Fibroblast of skin of right biceps (primary cell): ENCODE measurements around the gene MGST1.

Source experiments
- DNase-seq: peaks from one replicate; pipeline ENCODE4 v3.0.0-alpha.2; 2013

Gene MGST1

GRCh38 chr12:16347391-16348298, at the start of gene MGST1:
Gene MGST1 (plus strand): TSS chr12:16347645. CDS start chr12:16354253, 6,608 bp downstream.
- peak; percentile 62 for DNase-seq

DNA sequence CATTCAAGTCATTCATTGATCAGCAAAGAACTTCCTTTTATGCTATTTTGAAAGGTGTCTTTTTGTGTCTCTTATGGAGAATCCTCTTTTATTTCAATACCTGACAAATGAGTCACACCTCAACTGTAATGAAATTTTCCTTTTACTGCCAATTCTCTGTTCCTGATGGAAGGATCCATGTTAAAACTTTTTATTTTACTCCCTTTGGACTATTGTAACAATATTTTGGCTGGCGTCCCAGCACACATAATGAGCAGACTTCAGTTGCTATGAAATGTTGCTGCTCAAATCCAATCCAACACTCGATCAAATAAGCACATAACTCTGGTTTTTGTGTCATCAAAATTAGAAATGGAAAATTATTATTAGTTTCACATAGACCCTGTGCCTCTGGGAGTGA, 48.0 kb upstream of the MGST1 start:
- DNase-seq, result peak; percentile 54

DNA sequence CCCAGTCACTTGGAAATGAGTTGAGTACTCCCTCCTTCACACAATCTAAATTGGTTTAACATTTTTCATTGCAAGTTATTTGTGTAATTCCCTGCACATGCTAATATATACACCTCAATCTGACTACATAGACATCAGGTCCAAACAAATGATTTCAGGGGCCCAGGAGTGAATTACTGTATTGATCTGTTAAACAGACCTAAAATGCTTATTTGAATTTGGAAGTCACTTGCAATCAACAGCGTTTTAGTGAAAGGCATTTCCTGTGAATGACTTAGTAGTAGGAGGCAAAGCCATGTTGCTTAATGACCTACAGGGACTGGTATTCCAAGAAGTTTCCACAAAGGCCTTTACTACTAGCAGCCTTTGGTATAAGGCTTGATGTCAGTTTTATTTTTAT, 47.3 kb upstream of the MGST1 start:
- DNase-seq, result peak; percentile 30

GRCh38 chr12:16300736-16301135, 46.7 kb upstream of the MGST1 start:
- peak; percentile 22 for DNase-seq

- DNase-seq, result no peak
Observed at GRCh38 chr12:16303939-16304338, 43.5 kb upstream of the MGST1 start.

- DNase-seq, result no peak
Observed at GRCh38 chr12:16307856-16308475, 39.5 kb upstream of the MGST1 start.

- no peak for DNase-seq
Observed at GRCh38 chr12:16310934-16311333, 36.5 kb upstream of the MGST1 start.

- peak; percentile 55 for DNase-seq
Observed at GRCh38 chr12:16323010-16323409, 24.4 kb upstream of the MGST1 start.

- no peak for DNase-seq
Observed at GRCh38 chr12:16323638-16324037, 23.8 kb upstream of the MGST1 start.

DNA sequence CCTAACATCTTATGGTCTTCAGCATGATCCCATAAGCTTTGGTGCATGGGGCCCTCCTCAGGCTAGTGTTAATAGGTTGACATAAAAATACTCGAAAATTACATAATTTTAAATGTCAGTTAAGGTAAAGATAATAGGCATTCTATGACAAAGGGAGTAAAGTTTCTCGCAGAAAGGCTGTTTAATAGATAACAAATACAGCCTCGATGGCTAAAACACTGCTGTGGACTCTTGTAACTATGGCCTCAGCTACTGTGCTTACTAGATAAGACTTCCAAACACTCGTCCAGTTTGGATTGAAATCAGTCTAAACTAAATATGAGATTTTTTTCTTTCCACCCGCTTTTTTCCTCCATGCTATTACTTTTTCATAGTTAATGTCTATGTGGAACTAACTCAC, 23.2 kb upstream of the MGST1 start:
- no peak for DNase-seq

DNA sequence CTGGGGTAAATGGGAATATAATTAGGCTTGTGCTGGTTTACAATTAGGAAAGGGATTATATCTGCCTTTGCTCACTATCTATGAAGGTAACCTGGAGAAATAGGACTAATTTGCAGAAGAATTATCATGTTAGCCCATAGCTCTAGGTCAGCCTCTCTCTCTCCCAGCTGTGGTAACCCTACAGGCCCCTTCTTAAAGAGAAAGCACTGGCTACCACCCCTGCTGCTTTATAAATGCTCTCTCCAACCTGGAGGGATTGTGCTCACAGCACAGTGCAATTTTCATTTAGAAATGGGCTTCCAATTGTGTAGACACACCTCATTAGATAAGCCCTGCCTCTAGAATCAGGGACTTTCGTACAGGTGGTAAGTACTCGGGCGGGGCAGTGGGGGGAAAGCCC, 22.7 kb upstream of the MGST1 start:
- no peak for DNase-seq

- DNase-seq, result no peak
Observed at GRCh38 chr12:16325426-16325825, 22.0 kb upstream of the MGST1 start.

GRCh38 chr12:16327963-16328362, 19.5 kb upstream of the MGST1 start:
- no peak for DNase-seq

- no peak for DNase-seq
Observed at GRCh38 chr12:16329594-16329993, 17.9 kb upstream of the MGST1 start.

DNA sequence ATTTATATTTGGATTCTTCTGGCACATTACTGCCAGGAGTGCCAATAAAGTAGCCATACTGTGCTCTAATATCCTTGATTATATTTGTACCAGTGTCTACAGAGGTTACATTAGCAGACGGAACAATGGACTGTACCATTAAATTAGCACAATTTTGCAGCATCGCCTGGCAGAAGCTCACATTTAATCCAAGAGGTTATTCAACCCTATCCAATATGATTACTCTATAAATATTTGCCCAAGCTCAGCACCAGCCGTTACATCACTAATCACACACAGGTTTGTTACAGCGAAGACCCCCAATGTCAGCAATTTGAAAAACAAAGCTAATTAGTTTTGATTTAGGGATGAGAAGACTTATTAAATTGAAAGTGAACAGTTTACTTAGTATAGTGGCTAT, 16.9 kb upstream of the MGST1 start:
- DNase-seq, result no peak

DNA sequence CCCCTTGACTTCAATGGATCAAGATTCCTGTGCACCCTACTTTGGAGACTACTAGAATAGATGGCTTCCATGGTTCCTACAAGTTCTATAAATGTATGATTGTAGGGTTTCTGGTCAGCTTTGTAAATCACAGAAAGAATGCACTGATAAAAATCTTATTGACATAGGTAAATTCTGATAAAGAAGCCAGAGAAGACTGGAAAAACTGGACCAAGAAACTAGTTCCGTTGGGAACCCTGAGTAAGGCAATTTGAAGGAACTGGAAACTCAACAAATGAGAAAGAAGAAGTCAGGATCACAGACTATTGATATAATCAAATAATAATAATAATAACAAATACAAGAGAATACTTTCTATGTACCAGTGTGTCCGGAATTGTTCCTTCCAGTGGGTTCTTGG, 15.4 kb upstream of the MGST1 start:
- no peak for DNase-seq

DNA sequence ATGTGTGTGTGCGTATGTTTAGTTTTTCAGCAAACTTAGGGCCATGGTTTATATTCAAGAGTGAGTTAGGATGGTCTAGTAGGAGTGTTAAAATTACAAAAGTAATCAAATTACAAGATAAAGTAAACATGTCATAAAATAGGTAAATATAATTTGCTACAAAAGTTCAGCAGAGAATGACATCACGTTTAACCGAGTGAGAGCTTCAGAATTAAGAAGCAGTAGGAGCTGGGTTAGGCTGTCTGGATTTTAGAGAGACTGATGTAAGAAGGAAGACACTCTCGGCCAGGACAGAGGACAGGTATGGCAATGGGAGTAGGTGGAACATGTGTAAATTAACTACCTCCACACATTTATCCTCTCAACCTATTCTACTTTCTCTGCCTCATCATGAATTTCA, 11.6 kb upstream of the MGST1 start:
- DNase-seq, result no peak

DNA sequence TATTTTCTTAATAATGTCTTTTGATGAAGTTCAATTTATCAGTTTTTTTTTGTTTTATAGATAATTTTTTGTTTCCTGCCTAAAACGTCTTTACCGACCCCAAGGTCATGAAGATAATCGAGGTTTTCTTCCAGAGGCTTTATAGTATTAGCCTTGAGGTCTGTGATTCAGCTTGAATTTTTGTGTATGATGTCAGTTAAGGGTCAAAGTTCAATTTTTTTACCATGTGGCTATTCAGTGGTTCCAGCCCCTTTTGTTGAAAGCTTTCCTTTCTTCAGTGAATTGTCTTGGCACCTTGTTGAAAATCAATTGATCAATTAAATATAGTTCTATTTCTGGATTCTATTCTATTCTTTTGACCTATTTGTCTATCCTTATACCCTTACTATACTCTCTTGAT, 3.2 kb upstream of the MGST1 start:
- DNase-seq, result no peak

- no peak for DNase-seq
Observed at GRCh38 chr12:16345105-16345504, 2.3 kb upstream of the MGST1 start.

DNA sequence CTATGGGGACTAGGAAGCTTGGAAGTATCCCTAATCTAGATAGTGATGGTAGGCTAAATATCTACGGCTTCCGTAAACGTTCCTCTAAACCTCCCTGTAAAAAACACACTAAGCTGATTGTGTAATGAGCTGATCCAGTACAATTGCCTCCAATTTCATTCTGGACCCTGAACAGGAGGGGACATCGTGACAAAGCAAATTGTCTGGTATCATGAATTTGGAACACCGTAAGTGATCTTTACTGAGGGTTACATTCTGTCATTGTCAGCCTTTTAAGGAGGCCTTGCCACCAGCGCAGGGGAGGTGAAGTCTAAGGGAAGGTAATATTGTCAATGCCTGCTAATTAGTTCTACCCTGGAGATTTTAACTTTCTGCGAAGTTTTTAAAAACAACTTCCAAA, 487 bp upstream of the MGST1 start:
- no peak for DNase-seq

GRCh38 chr12:16348435-16349130, 1.1 kb downstream of the MGST1 start:
- no peak for DNase-seq

DNA sequence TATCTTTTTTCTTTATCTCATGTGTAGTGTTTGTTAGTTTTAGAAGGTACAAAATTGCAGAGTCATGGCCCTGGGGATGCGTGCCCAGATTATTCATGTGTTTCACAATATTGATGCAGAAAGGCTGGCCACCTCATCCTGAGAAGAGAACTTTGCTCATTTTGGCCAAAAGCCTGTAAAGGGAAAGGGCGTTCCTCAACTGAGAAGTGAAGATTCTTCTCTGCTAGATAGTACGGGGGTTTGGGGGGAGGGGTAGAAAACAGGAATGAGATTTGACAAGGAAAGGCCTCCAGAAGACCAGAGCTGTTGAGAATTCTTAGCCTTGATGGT, 1.7 kb downstream of the MGST1 start:
- DNase-seq, result peak; percentile 91

- peak; percentile 93 for DNase-seq
Observed at GRCh38 chr12:16350682-16351081, 3.2 kb downstream of the MGST1 start.

GRCh38 chr12:16352481-16352880, 5.0 kb downstream of the MGST1 start:
- DNase-seq, result peak; percentile 84
